Activated naive CD8-positive, alpha-beta T cell treated with anti-CD3 and anti-CD28 coated beads for 36 hours (primary cell): ENCODE results near the gene FHIT. TPM values are rescaled to one million over a fixed set of nuclear protein-coding genes. Genes with fewer than 3 reads are reported as not detected.

Experiments
- DNase-seq: peaks from one replicate; pipeline ENCODE4 v3.0.0; 2021
- H3K27ac Mint-ChIP-seq: one replicate; pipeline ENCODE4 v1.8.0; 2022; ENCODE audit warnings: mild to moderate bottlenecking, moderate library complexity, mixed read lengths
- H3K27me3 Mint-ChIP-seq: one replicate; pipeline ENCODE4 v1.8.0; 2022; ENCODE audit warnings: mild to moderate bottlenecking, mixed read lengths
- H3K36me3 Mint-ChIP-seq: one replicate; pipeline ENCODE4 v1.8.0; 2021; ENCODE audit warnings: mild to moderate bottlenecking, mixed read lengths
- H3K4me1 Mint-ChIP-seq: one replicate; pipeline ENCODE4 v1.8.0; 2021; ENCODE audit warnings: mixed read lengths
- H3K4me3 Mint-ChIP-seq: one replicate; pipeline ENCODE4 v1.8.0; 2022; ENCODE audit warnings: mild to moderate bottlenecking, moderate library complexity, mixed read lengths
- H3K9me3 Mint-ChIP-seq: one replicate; pipeline ENCODE4 v1.8.0; 2022; ENCODE audit warnings: mixed read lengths
- total RNA-seq, 2 experiments: library from RNA; stranded (reverse); gene quantifications; one replicate each; pipeline ENCODE4 v1.2.3, GENCODE V29; 2021

FHIT gene
- total RNA-seq, 2 experiments from 2014 or later, result 8.6 to 9.0 TPM

- Mint-ChIP-seq H3K36me3 (peaks cover 35% of the 10 kb centered on the region), H3K27me3 (no peaks in the 10 kb centered on the region), H3K4me1 (peaks cover 73% of the 10 kb centered on the region), H3K9me3 (peaks cover 6% of the 10 kb centered on the region), H3K27ac (peak overlapping the region; percentile 94), H3K4me3 (peak overlapping the region; percentile 73)
- DNase-seq, result no peak
Observed at GRCh38 chr3:60009931-60010478, 1241.2 kb downstream of the FHIT start.

GRCh38 chr3:60001369-60001768, 1249.9 kb downstream of the FHIT start:
- peaks cover 6% of the 10 kb centered on the region for H3K9me3 Mint-ChIP-seq
- peaks cover 56% of the 10 kb centered on the region for H3K4me1 Mint-ChIP-seq
- no peak for DNase-seq
- peak overlapping the region; percentile 42 for H3K4me3 Mint-ChIP-seq
- H3K36me3 Mint-ChIP-seq, result peaks cover 21% of the 10 kb centered on the region
- peak overlapping the region; percentile 62 for H3K27ac Mint-ChIP-seq
- H3K27me3 Mint-ChIP-seq, result no peaks in the 10 kb centered on the region

DNA sequence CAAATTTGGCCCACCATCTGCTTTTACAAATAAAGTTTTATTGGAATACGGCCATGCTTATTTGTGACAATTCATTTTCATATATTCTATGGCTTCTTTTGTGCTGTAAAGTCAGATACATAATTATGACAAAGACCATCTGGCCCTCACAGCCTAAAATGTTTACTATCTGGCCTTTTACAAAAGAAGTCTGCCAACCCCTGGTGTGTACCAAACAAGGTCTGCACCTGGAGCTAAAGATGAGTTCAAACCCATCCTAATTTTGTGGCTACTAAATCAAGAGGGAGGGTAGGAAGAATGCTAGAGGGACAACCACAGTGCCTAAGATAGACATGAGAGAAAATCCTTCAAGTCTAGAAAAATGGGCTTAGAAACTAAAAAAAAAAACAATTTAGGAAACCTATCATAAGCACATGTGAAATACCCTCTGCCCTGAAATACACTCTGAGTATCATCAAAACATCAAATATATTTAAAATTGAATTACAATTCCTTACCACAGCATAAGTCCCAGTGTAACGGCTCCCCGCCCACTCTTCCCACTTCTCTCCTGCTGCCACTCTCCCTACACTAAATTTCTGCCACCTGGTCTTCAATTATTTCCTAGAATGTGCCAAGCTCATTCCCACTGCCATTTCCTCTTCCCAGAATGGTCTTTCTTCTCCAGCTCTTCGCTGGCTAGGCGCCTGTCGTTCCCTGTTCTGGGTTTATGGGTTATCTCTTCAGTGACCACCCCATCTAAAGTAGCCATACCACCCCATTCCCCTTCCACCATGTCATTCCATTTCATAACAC, 1250.7 kb downstream of the FHIT start:
- Mint-ChIP-seq H3K4me1 (peaks cover 56% of the 10 kb centered on the region), H3K36me3 (peaks cover 21% of the 10 kb centered on the region), H3K4me3 (no peak overlapping the region), H3K9me3 (peaks cover 4% of the 10 kb centered on the region), H3K27me3 (no peaks in the 10 kb centered on the region), H3K27ac (peak overlapping the region; percentile 65)
- no peak for DNase-seq

GRCh38 chr3:59998058-59998457, 1253.2 kb downstream of the FHIT start:
- peaks cover 18% of the 10 kb centered on the region for H3K36me3 Mint-ChIP-seq
- DNase-seq, result no peak
- H3K4me1 Mint-ChIP-seq, result peaks cover 64% of the 10 kb centered on the region
- H3K4me3 Mint-ChIP-seq, result no peak overlapping the region
- H3K27me3 Mint-ChIP-seq, result no peaks in the 10 kb centered on the region
- H3K27ac Mint-ChIP-seq, result no peak overlapping the region
- peaks cover 4% of the 10 kb centered on the region for H3K9me3 Mint-ChIP-seq

DNA sequence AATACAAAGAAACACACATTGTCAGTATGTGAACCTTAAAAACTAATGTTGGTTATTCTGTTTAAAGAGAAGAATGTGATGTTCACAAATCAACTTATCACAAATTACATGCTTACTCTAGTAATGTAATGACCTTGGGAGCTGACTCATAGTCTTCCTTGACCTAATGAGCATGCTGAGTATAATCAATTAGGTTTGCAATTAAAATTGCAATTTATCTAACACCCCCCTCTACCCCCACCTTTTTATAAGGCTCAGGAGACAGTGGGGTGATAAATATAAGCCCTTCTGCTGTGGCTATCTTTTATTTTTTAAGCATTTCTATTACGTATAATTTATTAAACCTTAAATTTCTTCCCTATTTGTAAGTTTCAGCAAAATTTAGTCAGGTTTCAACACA, 1253.7 kb downstream of the FHIT start:
- no peak overlapping the region for H3K4me3 Mint-ChIP-seq
- H3K4me1 Mint-ChIP-seq, result peaks cover 69% of the 10 kb centered on the region
- H3K36me3 Mint-ChIP-seq, result peaks cover 19% of the 10 kb centered on the region
- no peak overlapping the region for H3K27ac Mint-ChIP-seq
- DNase-seq, result no peak
- H3K27me3 Mint-ChIP-seq, result no peaks in the 10 kb centered on the region
- peaks cover 4% of the 10 kb centered on the region for H3K9me3 Mint-ChIP-seq

- no peaks in the 10 kb centered on the region for H3K27me3 Mint-ChIP-seq
- peaks cover 64% of the 10 kb centered on the region for H3K4me1 Mint-ChIP-seq
- H3K36me3 Mint-ChIP-seq, result peaks cover 13% of the 10 kb centered on the region
- H3K9me3 Mint-ChIP-seq, result peaks cover 4% of the 10 kb centered on the region
- no peak for DNase-seq
- H3K4me3 Mint-ChIP-seq, result no peak overlapping the region
- peak overlapping the region; percentile 52 for H3K27ac Mint-ChIP-seq
Observed at GRCh38 chr3:59996056-59996455, 1255.2 kb downstream of the FHIT start.

DNA sequence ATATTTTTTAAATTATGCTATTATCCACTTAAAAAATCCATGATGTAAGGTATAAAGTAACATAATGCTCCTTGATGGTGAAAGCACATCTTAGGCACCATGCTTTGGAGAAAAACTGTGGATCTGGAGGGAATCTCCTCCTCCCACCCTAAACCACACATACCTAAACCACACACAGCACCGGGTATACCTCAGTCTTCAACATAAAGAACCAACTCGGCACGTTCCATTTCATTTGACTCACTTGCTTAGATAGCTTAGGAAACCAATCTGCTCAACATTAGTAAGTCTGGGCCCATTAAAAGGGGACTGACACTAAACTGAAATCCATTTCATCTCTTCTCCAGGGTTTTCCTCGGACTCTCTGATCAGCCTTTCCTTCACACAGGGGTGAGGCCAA, 1255.7 kb downstream of the FHIT start:
- Mint-ChIP-seq H3K4me1 (peaks cover 60% of the 10 kb centered on the region), H3K27ac (peak overlapping the region; percentile 52), H3K36me3 (peaks cover 9% of the 10 kb centered on the region), H3K4me3 (no peak overlapping the region), H3K9me3 (peaks cover 4% of the 10 kb centered on the region), H3K27me3 (no peaks in the 10 kb centered on the region)
- DNase-seq, result no peak

DNA sequence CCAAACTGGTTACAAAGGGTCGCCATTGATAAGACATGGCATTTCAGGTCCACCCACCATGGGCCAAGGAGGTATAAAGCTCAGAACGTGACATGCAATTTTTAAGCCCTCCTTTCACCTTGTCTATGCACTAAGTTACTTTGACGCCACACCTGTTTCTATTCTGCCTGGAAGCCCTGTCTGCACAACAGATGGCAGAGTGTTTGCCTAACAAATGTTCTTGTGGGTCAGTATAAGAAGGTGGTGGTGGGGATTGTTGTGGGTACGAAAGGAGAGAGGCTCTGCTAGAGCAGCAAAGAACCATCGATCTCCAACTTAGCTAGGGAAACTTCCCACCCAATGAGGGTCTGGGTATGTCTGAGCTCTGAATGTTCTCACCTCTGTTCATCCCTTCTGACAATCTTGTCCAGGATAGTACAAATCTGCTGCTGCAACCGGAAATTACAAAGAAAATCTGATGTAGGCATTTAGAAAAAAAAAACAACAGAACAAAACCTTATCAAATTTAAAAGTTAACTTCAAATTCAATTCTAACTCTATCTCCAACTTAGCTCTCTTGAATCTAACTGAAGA, 1256.4 kb downstream of the FHIT start:
- no peak overlapping the region for H3K4me3 Mint-ChIP-seq
- H3K36me3 Mint-ChIP-seq, result peaks cover 9% of the 10 kb centered on the region
- no peak overlapping the region for H3K27ac Mint-ChIP-seq
- peaks cover 4% of the 10 kb centered on the region for H3K9me3 Mint-ChIP-seq
- no peak for DNase-seq
- H3K27me3 Mint-ChIP-seq, result no peaks in the 10 kb centered on the region
- peaks cover 60% of the 10 kb centered on the region for H3K4me1 Mint-ChIP-seq

- H3K27ac Mint-ChIP-seq, result peak overlapping the region; percentile 49
- H3K4me3 Mint-ChIP-seq, result no peak overlapping the region
- H3K36me3 Mint-ChIP-seq, result peaks cover 9% of the 10 kb centered on the region
- peaks cover 71% of the 10 kb centered on the region for H3K4me1 Mint-ChIP-seq
- H3K9me3 Mint-ChIP-seq, result peaks cover 4% of the 10 kb centered on the region
- peak; percentile 17 for DNase-seq
- no peaks in the 10 kb centered on the region for H3K27me3 Mint-ChIP-seq
Observed at GRCh38 chr3:59992578-59992977, 1258.7 kb downstream of the FHIT start.

DNA sequence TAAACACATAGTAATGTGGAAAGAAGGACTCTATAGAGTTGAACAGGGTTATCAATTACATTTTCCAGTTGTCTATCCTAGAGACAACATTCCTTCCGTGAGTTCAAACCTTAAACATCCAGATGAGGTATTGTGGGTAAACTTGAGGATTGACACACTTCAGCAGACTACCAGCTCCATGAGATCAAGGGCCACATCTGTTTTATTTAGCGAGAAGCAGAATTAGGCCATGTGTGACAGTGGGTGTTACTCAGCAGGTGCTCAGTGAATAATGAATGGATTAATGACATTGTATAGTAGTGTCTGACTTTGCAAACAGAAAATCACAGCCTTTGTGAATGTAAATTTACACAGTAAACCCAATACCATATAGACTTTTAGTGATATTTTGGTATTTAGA, 1260.3 kb downstream of the FHIT start:
- H3K4me3 Mint-ChIP-seq, result no peak overlapping the region
- H3K4me1 Mint-ChIP-seq, result peaks cover 67% of the 10 kb centered on the region
- H3K27ac Mint-ChIP-seq, result no peak overlapping the region
- no peak for DNase-seq
- peaks cover 8% of the 10 kb centered on the region for H3K36me3 Mint-ChIP-seq
- H3K27me3 Mint-ChIP-seq, result no peaks in the 10 kb centered on the region
- peaks cover 4% of the 10 kb centered on the region for H3K9me3 Mint-ChIP-seq

DNA sequence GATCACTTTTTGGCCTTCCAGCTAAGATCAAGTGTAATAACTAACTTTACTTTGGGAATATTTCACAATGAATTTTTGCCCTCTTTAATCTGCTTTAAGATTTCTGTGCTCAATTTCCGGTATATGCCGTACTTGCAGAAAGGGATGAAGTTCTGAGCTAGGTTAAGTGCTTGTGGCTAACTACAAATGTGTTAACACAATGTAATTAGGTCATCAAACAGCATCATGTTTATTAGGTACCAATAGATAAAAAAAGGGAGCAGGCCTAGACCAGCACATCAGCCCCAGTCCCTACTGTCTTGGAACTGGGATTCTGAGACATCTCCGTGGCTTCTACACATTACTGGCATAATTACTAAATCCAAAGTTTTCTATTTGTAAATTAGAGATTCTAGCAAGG, 1268.7 kb downstream of the FHIT start:
- Mint-ChIP-seq H3K36me3 (peaks cover 18% of the 10 kb centered on the region), H3K4me3 (no peak overlapping the region), H3K4me1 (peaks cover 51% of the 10 kb centered on the region), H3K27me3 (no peaks in the 10 kb centered on the region), H3K9me3 (peaks cover 11% of the 10 kb centered on the region), H3K27ac (no peak overlapping the region)
- no peak for DNase-seq

- Mint-ChIP-seq H3K9me3 (peaks cover 11% of the 10 kb centered on the region), H3K4me1 (peaks cover 46% of the 10 kb centered on the region), H3K36me3 (peaks cover 20% of the 10 kb centered on the region), H3K27me3 (no peaks in the 10 kb centered on the region), H3K27ac (peak overlapping the region; percentile 47), H3K4me3 (no peak overlapping the region)
- no peak for DNase-seq
Observed at GRCh38 chr3:59981377-59981776, 1269.9 kb downstream of the FHIT start.

DNA sequence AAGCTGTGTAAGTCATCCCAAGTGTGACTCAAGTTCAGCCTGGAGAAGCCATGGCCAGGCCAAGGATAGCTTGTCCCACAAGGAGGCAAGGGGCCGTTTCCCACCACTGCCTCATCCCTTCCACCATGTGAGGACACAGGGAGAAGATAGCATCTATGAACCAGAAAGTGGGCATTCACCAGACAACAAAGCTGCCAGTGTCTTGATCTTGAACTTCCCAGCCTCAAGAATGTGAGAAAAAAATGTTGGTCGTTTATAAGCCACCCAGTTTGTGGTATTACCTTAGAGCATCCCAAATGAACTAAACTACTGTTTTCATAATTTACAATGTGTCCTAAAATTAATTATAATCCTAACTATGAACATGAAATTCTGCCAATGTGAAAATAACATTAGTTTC, 1270.7 kb downstream of the FHIT start:
- H3K27ac Mint-ChIP-seq, result peak overlapping the region; percentile 95
- H3K27me3 Mint-ChIP-seq, result no peaks in the 10 kb centered on the region
- H3K36me3 Mint-ChIP-seq, result peaks cover 18% of the 10 kb centered on the region
- H3K9me3 Mint-ChIP-seq, result peaks cover 8% of the 10 kb centered on the region
- DNase-seq, result no peak
- H3K4me3 Mint-ChIP-seq, result no peak overlapping the region
- peaks cover 39% of the 10 kb centered on the region for H3K4me1 Mint-ChIP-seq

- DNase-seq, result peak; percentile 18
- peaks cover 36% of the 10 kb centered on the region for H3K4me1 Mint-ChIP-seq
- H3K27me3 Mint-ChIP-seq, result no peaks in the 10 kb centered on the region
- H3K27ac Mint-ChIP-seq, result peak overlapping the region; percentile 95
- H3K36me3 Mint-ChIP-seq, result peaks cover 11% of the 10 kb centered on the region
- H3K9me3 Mint-ChIP-seq, result peaks cover 2% of the 10 kb centered on the region
- H3K4me3 Mint-ChIP-seq, result no peak overlapping the region
Observed at GRCh38 chr3:59979542-59979941, 1271.7 kb downstream of the FHIT start.

- Mint-ChIP-seq H3K36me3 (peaks cover 7% of the 10 kb centered on the region), H3K27ac (peak overlapping the region; percentile 95), H3K27me3 (no peaks in the 10 kb centered on the region), H3K4me1 (peaks cover 36% of the 10 kb centered on the region), H3K9me3 (no peaks in the 10 kb centered on the region), H3K4me3 (peak overlapping the region; percentile 58)
- peak; percentile 41 for DNase-seq
Observed at GRCh38 chr3:59978979-59979378, 1272.3 kb downstream of the FHIT start.
